K562 (cell line): ENCODE data around the gene DYNLT2B. TPM values are rescaled to one million over a fixed set of nuclear protein-coding genes. Genes with fewer than 3 reads are reported as not detected.

ENCODE experiments used
- CAMTA2 ChIP-seq: fragments of 250-450 bp; sonication (Bioruptor Pico); conservative IDR thresholded peaks from 2 replicates; pipeline ENCODE4 v1.5.1; 2022
- EP400 ChIP-seq: fragments of 450-650 bp; IDR thresholded peaks from 2 replicates; pipeline ENCODE4 v1.6.1; 2017; ENCODE audit warnings: antibody characterized with exemption, mild to moderate bottlenecking, moderate library complexity
- ILF3 ChIP-seq: fragments of 450-650 bp; IDR thresholded peaks from 2 replicates; pipeline ENCODE4 v1.6.1; 2018; ENCODE audit warnings: antibody characterized with exemption, mild to moderate bottlenecking, moderate library complexity, borderline replicate concordance
- NFYB ChIP-seq: IDR thresholded peaks from 2 replicates; pipeline ENCODE4 v1.6.1; 2011; ENCODE audit warnings: mild to moderate bottlenecking, moderate library complexity; ENCODE audit not compliant: insufficient read length; ENCODE audit errors: extremely low read depth
- NR2C1 ChIP-seq, 2 experiments: fragments of 450-650 bp; IDR thresholded peaks; 2 replicates each; pipeline ENCODE4 v1.6.1; 2017; ENCODE audit warnings: mild to moderate bottlenecking in 2 of 2, antibody characterized with exemption in 1 of 2, inconsistent platforms in 1 of 2, missing compliant biosample characterization in 1 of 2, missing genetic modification characterization in 1 of 2
- PHF20 ChIP-seq: fragments of 450-650 bp; IDR thresholded peaks from 2 replicates; pipeline ENCODE4 v1.6.1; 2018; ENCODE audit not compliant: partially characterized antibody
- ZBTB1 ChIP-seq: sonication (generic); formaldehyde crosslinking; IDR thresholded peaks from 2 replicates; pipeline ENCODE4 v1.8.1; 2023; ENCODE audit warnings: missing genetic modification reagents, low read depth, mild to moderate bottlenecking, borderline replicate concordance
- polyA plus RNA-seq, 8 experiments: library from polyadenylated mRNA; depleted of rRNA in 4 of 8; stranded (reverse) in 5 of 8; unstranded in 3 of 8; fragments of >200 nt; fragmentation: Nextera tagmentation in 2 of 8; fragmentation: Illumina TruSeq in 1 of 8; extraction: Ambion mirVana in 2 of 8; extraction: Trizol in 1 of 8; gene quantifications; 2 replicates each; pipeline versions ENCODE4 v1.2.1 to v1.2.3, GENCODE V29; 2011 to 2014; ENCODE audit warnings: inconsistent platforms in 1 of 8, missing spikeins in 1 of 8
- total RNA-seq, 7 experiments: library from RNA; depleted of rRNA in 6 of 7; stranded (reverse); fragments of >200 nt in 6 of 7; fragmentation: Illumina TruSeq in 2 of 7; extraction: Trizol in 2 of 7; gene quantifications; 2 replicates each; pipeline versions ENCODE4 v1.2.1 to v1.2.3, GENCODE V29; 2011 to 2021; ENCODE audit warnings: low replicate concordance in 1 of 7
- TF ChIP-seq, protein P1 (sequence below): conservative IDR thresholded peaks from 2 replicates; pipeline ENCODE4 v1.6.1; 2011; ENCODE audit warnings: low read depth, mild to moderate bottlenecking, low read length; ENCODE audit not compliant: control insufficient read depth
- TF ChIP-seq, protein P2 (sequence below): sonication (generic); formaldehyde crosslinking; IDR thresholded peaks from 2 replicates; pipeline ENCODE4 v1.8.0; 2022; ENCODE audit warnings: mild to moderate bottlenecking, missing genetic modification reagents
- TF ChIP-seq, protein P3 (sequence below), 3 experiments: fragments of 200-800 bp in 1 of 3; fragments of 250-450 bp in 1 of 3; fragments of 450-650 bp in 1 of 3; sonication (Bioruptor Pico) in 1 of 3; sonication (Bioruptor generic) in 1 of 3; formaldehyde crosslinking in 1 of 3; IDR thresholded peaks; 2 replicates each; pipeline versions ENCODE4 v1.6.1 to v1.8.0; 2016 to 2022; ENCODE audit warnings: mild to moderate bottlenecking in 2 of 3, missing genetic modification characterization in 2 of 3, missing compliant biosample characterization in 1 of 3, moderate library complexity in 1 of 3
- TF ChIP-seq, protein P4 (sequence below): sonication (generic); formaldehyde crosslinking; IDR thresholded peaks from 2 replicates; pipeline ENCODE4 v1.8.0; 2022; ENCODE audit warnings: missing genetic modification reagents, mild to moderate bottlenecking, borderline replicate concordance
- TF ChIP-seq, protein P5 (sequence below): sonication (generic); formaldehyde crosslinking; IDR thresholded peaks from 2 replicates; pipeline ENCODE4 v1.9.0; 2022; ENCODE audit warnings: mild to moderate bottlenecking, missing genetic modification reagents

Gene DYNLT2B
- total and polyA plus RNA-seq, 9 of the 15 experiments (the other 6 are each of a cell fraction or from before 2014, with no cell fraction given): 6.5 to 19.9 (median 8.7) TPM

DNA sequence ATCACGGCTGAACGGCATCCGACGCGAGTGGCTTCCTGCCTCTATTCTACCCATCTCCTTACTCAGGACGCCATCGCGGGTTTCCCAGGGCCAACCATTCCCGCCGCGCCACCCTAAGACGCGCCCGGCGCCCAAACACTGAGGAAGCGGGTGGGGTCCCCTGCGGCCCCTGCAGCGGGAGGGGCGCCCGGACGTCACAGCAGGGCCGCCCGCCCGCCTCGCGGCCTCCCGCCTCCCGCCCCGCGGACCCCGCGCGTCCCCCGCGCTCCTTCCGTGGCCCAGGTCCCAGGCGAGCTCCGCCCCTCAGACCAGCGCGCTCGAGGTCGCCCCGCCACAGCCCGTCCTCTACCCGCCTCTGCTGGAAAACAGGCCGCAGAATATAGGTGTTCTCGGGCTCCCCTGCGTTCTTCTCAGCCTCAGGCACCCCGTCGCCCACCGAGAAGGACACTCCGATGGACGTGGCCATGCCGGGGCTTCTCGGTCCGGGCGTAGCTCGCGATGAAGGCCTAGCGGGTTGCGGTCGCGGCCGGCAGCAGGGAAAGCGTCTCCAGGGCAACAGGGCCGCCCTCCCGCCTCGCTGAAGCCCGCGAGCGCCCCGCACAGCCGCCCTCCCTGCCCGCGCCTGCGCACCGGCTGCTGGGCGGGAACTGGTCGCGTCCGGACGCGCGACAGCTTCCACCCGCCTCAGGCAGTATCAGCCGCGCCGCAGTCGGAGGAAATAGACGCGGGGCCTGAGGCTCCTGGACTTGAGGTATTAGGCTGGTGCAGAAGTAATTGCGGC, at the start of gene DYNLT2B (continued):
- TF ChIP-seq, protein P1, sequence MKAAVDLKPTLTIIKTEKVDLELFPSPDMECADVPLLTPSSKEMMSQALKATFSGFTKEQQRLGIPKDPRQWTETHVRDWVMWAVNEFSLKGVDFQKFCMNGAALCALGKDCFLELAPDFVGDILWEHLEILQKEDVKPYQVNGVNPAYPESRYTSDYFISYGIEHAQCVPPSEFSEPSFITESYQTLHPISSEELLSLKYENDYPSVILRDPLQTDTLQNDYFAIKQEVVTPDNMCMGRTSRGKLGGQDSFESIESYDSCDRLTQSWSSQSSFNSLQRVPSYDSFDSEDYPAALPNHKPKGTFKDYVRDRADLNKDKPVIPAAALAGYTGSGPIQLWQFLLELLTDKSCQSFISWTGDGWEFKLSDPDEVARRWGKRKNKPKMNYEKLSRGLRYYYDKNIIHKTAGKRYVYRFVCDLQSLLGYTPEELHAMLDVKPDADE: peak; percentile 37; the same call in 1 of the 2 replicates
- TF ChIP-seq, protein P2, sequence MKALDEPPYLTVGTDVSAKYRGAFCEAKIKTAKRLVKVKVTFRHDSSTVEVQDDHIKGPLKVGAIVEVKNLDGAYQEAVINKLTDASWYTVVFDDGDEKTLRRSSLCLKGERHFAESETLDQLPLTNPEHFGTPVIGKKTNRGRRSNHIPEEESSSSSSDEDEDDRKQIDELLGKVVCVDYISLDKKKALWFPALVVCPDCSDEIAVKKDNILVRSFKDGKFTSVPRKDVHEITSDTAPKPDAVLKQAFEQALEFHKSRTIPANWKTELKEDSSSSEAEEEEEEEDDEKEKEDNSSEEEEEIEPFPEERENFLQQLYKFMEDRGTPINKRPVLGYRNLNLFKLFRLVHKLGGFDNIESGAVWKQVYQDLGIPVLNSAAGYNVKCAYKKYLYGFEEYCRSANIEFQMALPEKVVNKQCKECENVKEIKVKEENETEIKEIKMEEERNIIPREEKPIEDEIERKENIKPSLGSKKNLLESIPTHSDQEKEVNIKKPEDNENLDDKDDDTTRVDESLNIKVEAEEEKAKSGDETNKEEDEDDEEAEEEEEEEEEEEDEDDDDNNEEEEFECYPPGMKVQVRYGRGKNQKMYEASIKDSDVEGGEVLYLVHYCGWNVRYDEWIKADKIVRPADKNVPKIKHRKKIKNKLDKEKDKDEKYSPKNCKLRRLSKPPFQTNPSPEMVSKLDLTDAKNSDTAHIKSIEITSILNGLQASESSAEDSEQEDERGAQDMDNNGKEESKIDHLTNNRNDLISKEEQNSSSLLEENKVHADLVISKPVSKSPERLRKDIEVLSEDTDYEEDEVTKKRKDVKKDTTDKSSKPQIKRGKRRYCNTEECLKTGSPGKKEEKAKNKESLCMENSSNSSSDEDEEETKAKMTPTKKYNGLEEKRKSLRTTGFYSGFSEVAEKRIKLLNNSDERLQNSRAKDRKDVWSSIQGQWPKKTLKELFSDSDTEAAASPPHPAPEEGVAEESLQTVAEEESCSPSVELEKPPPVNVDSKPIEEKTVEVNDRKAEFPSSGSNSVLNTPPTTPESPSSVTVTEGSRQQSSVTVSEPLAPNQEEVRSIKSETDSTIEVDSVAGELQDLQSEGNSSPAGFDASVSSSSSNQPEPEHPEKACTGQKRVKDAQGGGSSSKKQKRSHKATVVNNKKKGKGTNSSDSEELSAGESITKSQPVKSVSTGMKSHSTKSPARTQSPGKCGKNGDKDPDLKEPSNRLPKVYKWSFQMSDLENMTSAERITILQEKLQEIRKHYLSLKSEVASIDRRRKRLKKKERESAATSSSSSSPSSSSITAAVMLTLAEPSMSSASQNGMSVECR: peak; percentile 95
- TF ChIP-seq NFYB: no peak
- TF ChIP-seq PHF20: peak; percentile 81
- TF ChIP-seq NR2C1 (IDR thresholded peaks at IDR 0.05): no peak
- TF ChIP-seq NR2C1 (tag; IDR thresholded peaks at IDR 0.05): no peak
- TF ChIP-seq ZBTB1 (CRISPR knock-in tag): peak; percentile 63
- TF ChIP-seq, protein P3, sequence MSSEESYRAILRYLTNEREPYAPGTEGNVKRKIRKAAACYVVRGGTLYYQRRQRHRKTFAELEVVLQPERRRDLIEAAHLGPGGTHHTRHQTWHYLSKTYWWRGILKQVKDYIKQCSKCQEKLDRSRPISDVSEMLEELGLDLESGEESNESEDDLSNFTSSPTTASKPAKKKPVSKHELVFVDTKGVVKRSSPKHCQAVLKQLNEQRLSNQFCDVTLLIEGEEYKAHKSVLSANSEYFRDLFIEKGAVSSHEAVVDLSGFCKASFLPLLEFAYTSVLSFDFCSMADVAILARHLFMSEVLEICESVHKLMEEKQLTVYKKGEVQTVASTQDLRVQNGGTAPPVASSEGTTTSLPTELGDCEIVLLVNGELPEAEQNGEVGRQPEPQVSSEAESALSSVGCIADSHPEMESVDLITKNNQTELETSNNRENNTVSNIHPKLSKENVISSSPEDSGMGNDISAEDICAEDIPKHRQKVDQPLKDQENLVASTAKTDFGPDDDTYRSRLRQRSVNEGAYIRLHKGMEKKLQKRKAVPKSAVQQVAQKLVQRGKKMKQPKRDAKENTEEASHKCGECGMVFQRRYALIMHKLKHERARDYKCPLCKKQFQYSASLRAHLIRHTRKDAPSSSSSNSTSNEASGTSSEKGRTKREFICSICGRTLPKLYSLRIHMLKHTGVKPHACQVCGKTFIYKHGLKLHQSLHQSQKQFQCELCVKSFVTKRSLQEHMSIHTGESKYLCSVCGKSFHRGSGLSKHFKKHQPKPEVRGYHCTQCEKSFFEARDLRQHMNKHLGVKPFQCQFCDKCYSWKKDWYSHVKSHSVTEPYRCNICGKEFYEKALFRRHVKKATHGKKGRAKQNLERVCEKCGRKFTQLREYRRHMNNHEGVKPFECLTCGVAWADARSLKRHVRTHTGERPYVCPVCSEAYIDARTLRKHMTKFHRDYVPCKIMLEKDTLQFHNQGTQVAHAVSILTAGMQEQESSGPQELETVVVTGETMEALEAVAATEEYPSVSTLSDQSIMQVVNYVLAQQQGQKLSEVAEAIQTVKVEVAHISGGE (CRISPR knock-in tag; IDR thresholded peaks at IDR 0.05): peak in 1 of 3 experiments; percentile 75; a peak in 2 of 6 replicates
- TF ChIP-seq EP400: peak; percentile 65; the same call in 1 of the 2 replicates
- TF ChIP-seq, protein P4, sequence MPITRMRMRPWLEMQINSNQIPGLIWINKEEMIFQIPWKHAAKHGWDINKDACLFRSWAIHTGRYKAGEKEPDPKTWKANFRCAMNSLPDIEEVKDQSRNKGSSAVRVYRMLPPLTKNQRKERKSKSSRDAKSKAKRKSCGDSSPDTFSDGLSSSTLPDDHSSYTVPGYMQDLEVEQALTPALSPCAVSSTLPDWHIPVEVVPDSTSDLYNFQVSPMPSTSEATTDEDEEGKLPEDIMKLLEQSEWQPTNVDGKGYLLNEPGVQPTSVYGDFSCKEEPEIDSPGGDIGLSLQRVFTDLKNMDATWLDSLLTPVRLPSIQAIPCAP (CRISPR knock-in tag): no peak
- TF ChIP-seq ILF3: 0 out of 2 replicates have a peak, but pooled peaks have one; percentile 48
- 0 out of 2 replicates have a peak, but pooled peaks have one; percentile 39 for TF ChIP-seq CAMTA2 (CRISPR knock-in tag)
- TF ChIP-seq, protein P5, sequence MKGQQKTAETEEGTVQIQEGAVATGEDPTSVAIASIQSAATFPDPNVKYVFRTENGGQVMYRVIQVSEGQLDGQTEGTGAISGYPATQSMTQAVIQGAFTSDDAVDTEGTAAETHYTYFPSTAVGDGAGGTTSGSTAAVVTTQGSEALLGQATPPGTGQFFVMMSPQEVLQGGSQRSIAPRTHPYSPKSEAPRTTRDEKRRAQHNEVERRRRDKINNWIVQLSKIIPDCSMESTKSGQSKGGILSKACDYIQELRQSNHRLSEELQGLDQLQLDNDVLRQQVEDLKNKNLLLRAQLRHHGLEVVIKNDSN (CRISPR knock-in tag): peak; percentile 7; the same call in 1 of the 2 replicates
